LNCaP clone FGC (cell line): ENCODE results near the gene PHF19.

Experiments
- DNase-seq: peaks from one replicate; pipeline ENCODE4 v3.0.0-alpha.2; 2011; ENCODE audit warnings: low read depth
- H3K4me3 ChIP-seq: 2 replicates; pipeline ENCODE4 v1.5.1; 2011; ENCODE audit warnings: mild to moderate bottlenecking, low read depth, low read length, control low read depth
- CTCF ChIP-seq: IDR thresholded peaks from 2 replicates; pipeline ENCODE4 v1.5.1; 2012; ENCODE audit warnings: mild to moderate bottlenecking; ENCODE audit not compliant: control insufficient read depth, insufficient read depth; ENCODE audit errors: extremely low read depth

Gene PHF19

DNA sequence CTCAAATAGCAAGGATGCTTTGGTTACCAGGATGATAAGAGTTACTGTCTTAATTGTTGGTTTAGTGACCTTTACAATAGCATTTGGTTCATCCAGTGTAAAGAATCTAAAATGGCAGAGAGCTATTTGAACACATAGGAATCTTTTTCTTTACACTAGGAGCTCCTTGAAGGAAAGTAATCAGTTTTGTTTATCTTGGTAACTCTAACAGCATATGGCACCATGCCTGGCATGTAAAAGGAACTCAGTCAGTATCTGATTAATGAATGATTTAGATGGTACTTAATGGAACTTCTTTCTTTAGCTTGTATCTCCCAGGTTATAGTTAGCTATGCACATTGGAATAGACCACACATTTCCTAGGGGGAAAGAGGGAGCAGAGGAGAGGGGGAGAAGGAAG is 44.2 kb downstream of the PHF19 start:
- peak; percentile 64 for DNase-seq
- H3K4me3 ChIP-seq = no peak overlapping the region
- no peak for TF ChIP-seq CTCF

DNA sequence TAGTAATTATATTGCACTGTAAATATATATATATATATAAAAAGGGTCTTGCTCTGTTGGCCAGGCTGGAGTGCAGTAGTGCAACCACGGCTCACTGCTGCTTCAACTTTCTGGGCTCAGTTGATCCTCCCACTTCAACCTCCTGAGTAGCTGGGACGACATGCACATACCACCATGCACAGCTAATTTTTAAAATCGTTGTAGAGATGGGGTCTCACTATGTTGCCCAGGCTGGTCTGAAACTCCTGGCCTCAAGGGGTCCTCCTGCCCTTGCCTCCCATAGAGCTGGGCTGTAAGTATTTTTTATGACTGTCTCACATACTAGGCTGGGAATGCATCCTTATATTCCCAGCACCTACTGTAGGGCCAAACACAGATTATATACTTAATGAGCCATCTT is 46.1 kb downstream of the PHF19 start:
- no peak for TF ChIP-seq CTCF
- no peak for DNase-seq
- H3K4me3 ChIP-seq = no peak overlapping the region

GRCh38 chr9:120830151-120830550 is 46.8 kb downstream of the PHF19 start:
- no peak overlapping the region for H3K4me3 ChIP-seq
- no peak for DNase-seq
- TF ChIP-seq CTCF = no peak

GRCh38 chr9:120829650-120830049 is 47.3 kb downstream of the PHF19 start:
- no peak for DNase-seq
- TF ChIP-seq CTCF = no peak
- no peak overlapping the region for H3K4me3 ChIP-seq

- DNase-seq = peak; percentile 80
- no peak for TF ChIP-seq CTCF
- H3K4me3 ChIP-seq = no peak overlapping the region
Measured at GRCh38 chr9:120820095-120820494, 56.9 kb downstream of the PHF19 start.

GRCh38 chr9:120818595-120818994 is 58.4 kb downstream of the PHF19 start:
- TF ChIP-seq CTCF = no peak
- H3K4me3 ChIP-seq = no peak overlapping the region
- no peak for DNase-seq

DNA sequence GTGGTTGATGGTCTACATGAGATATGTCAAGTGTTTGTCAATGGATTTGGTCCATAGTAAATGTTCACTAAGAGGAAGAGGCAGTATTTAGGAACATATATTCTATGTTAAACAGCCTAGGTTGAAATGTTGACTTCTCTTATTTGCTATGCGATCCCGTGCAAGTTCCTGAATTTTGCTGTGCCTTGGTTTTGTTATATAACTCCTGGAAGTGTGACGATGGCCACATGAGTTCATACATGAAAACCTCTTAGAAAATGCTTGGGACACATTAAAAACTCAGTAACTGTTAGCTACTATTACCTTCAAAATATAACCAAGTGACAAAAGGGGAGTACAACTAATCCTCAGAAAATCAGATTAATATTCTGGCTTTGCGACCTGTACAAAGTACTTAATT is 61.9 kb downstream of the PHF19 start:
- no peak for DNase-seq
- no peak overlapping the region for H3K4me3 ChIP-seq
- TF ChIP-seq CTCF = no peak
